Measurements from ENCODE around the gene CDK19. TPM values are rescaled to one million over a fixed set of nuclear protein-coding genes. Genes with fewer than 3 reads are reported as not detected.
"Not testable (repeated sequence)": the region's sequence is repeated elsewhere in the genome, so short reads cannot be mapped to it uniquely, and the experiment has no call there.

Gene CDK19
- total RNA-seq, 1 experiment from 2014 or later = 24.3 TPM

GRCh38 chr6:110608151-110608550 is 207.1 kb downstream of the CDK19 start:
- intact Hi-C loops (cut with micrococcal nuclease; ENCODE audit: unreplicated experiment) = no loop called here
- Mint-ChIP-seq H3K4me1 (ENCODE audit: low read depth, unreplicated experiment) (no peaks in the 10 kb centered on the region), H3K27me3 (ENCODE audit: unreplicated experiment) (no peaks in the 10 kb centered on the region), H3K27ac (ENCODE audit: unreplicated experiment) (no peak overlapping the region), H3K4me3 (ENCODE audit: low read depth, unreplicated experiment) (no peak overlapping the region), H3K36me3 (ENCODE audit: insufficient read depth, unreplicated experiment) (no peaks in the 10 kb centered on the region), H3K9me3 (ENCODE audit: low read depth, unreplicated experiment) (peaks cover 3% of the 10 kb centered on the region)
- BruUV-seq (replicated peaks) = no TSS peak
- TF ChIP-seq CTCF (IDR thresholded peaks at IDR 0.05; ENCODE audit: unreplicated experiment) = no peak
- CTCF ChIA-PET = no interaction called here
- DNase-seq = no peak

DNA sequence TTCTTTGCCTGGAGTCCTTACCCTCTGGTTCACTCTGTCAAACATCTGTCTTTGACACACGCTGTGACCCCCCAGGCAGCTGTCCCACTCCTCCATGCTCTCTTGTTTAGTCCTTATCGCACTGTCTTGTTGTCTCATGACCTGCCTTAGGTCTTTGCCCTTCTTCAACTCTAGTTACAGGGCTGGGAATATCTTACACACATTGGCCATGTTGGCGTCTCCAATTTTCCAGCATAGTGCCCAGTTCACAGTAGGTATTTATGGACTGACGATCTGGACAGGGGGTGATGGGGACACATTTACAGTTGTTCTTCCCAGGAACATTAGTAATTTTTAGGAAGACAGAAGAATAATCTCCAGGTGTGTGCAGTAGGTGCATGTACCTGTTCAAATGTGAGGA is 209.1 kb downstream of the CDK19 start:
- no peaks in the 10 kb centered on the region for H3K4me1 Mint-ChIP-seq (ENCODE audit: low read depth, unreplicated experiment)
- H3K9me3 Mint-ChIP-seq (ENCODE audit: low read depth, unreplicated experiment) = peaks cover 3% of the 10 kb centered on the region
- intact Hi-C loops (cut with micrococcal nuclease; ENCODE audit: unreplicated experiment) = no loop called here

DNA sequence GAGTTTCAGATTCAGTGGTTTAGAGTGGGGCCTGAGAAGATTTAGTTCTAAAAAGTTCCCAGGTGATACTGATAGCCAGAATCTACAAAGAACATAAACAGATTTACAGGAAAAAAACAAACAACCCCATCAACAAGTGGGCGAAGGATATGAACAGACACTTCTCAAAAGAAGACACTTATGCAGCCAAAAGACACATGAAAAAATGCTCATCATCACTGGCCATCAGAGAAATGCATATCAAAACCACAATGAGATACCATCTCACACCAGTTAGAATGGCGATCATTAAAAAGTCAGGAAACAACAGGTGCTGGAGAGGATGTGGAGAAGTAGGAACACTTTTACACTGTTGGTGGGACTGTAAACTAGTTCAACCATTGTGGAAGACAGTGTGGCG is 214.6 kb downstream of the CDK19 start:
- BruUV-seq (replicated peaks); H3K4me1 Mint-ChIP-seq (ENCODE audit: low read depth, unreplicated experiment); H3K9me3 Mint-ChIP-seq (ENCODE audit: low read depth, unreplicated experiment); intact Hi-C loops (cut with micrococcal nuclease; ENCODE audit: unreplicated experiment); H3K27me3 Mint-ChIP-seq (ENCODE audit: unreplicated experiment); H3K27ac Mint-ChIP-seq (ENCODE audit: unreplicated experiment); CTCF ChIA-PET; H3K36me3 Mint-ChIP-seq (ENCODE audit: insufficient read depth, unreplicated experiment); H3K4me3 Mint-ChIP-seq (ENCODE audit: low read depth, unreplicated experiment); DNase-seq: not testable (repeated sequence)

More for the DNA sequence above, 209.1 kb downstream of the CDK19 start:
- TF ChIP-seq CTCF (IDR thresholded peaks at IDR 0.05; ENCODE audit: unreplicated experiment) = no peak
- H3K27me3 Mint-ChIP-seq (ENCODE audit: unreplicated experiment) = no peaks in the 10 kb centered on the region
- BruUV-seq (replicated peaks) = no TSS peak
- H3K36me3 Mint-ChIP-seq (ENCODE audit: insufficient read depth, unreplicated experiment) = no peaks in the 10 kb centered on the region
- H3K4me3 Mint-ChIP-seq (ENCODE audit: low read depth, unreplicated experiment) = no peak overlapping the region
- no peak for DNase-seq
- CTCF ChIA-PET = no interaction called here
- no peak overlapping the region for H3K27ac Mint-ChIP-seq (ENCODE audit: unreplicated experiment)

- intact Hi-C loops (cut with micrococcal nuclease; ENCODE audit: unreplicated experiment) = no loop called here
- H3K4me3 Mint-ChIP-seq (ENCODE audit: low read depth, unreplicated experiment) = no peak overlapping the region
These were observed 217.5 kb downstream of the CDK19 start for GRCh38 chr6:110597761-110598160.

More at GRCh38 chr6:110597761-110598160, 217.5 kb downstream of the CDK19 start:
- H3K9me3 Mint-ChIP-seq (ENCODE audit: low read depth, unreplicated experiment) = peaks cover 3% of the 10 kb centered on the region
- TF ChIP-seq CTCF (IDR thresholded peaks at IDR 0.05; ENCODE audit: unreplicated experiment) = no peak
- BruUV-seq (replicated peaks) = no TSS peak
- no peaks in the 10 kb centered on the region for H3K4me1 Mint-ChIP-seq (ENCODE audit: low read depth, unreplicated experiment)
- CTCF ChIA-PET = no interaction called here
- no peak overlapping the region for H3K27ac Mint-ChIP-seq (ENCODE audit: unreplicated experiment)
- H3K36me3 Mint-ChIP-seq (ENCODE audit: insufficient read depth, unreplicated experiment) = no peaks in the 10 kb centered on the region
- H3K27me3 Mint-ChIP-seq (ENCODE audit: unreplicated experiment) = no peaks in the 10 kb centered on the region
- DNase-seq = no peak
